Gastroesophageal sphincter (tissue), 4 donors: ENCODE data around the gene KAZN. TPM values are rescaled to one million over a fixed set of nuclear protein-coding genes. Genes with fewer than 3 reads are reported as not detected.

Experiments used
- ATAC-seq: fragments of 150-250 bp; one replicate; pipeline ENCODE4 v1.9.1; 2016; ENCODE audit warnings: mild to moderate bottlenecking, moderate library complexity
- H3K27ac ChIP-seq, 4 donors: fragments of 200-600 bp; sonication (generic) in 3 of 4; 1 replicate in 3 of 4; 2 replicates in 1 of 4; pipeline ENCODE4 v1.5.1; 2016 to 2019
- H3K27me3 ChIP-seq: fragments of 200-600 bp; sonication (generic); one replicate; pipeline ENCODE4 v1.5.1; 2019
- H3K36me3 ChIP-seq, 2 donors: fragments of 200-600 bp; sonication (generic); one replicate each; pipeline ENCODE4 v1.5.1; 2019; ENCODE audit warnings: control low read depth in 1 of 2
- H3K4me1 ChIP-seq, 3 donors: fragments of 200-600 bp; sonication (generic); 1 replicate in 2 of 3; 2 replicates in 1 of 3; pipeline ENCODE4 v1.5.1; 2016 to 2019; ENCODE audit warnings: control low read depth in 2 of 3
- H3K4me3 ChIP-seq, 2 donors: fragments of 200-600 bp; sonication (generic); one replicate each; pipeline ENCODE4 v1.5.1; 2019; ENCODE audit warnings: mild to moderate bottlenecking in 1 of 2, moderate library complexity in 1 of 2
- H3K9me3 ChIP-seq, 3 donors: fragments of 200-600 bp; sonication (generic); one replicate each; pipeline ENCODE4 v1.5.1; 2017 to 2019; ENCODE audit warnings: control low read depth in 2 of 3
- CTCF ChIP-seq, 4 experiments: fragments of 200-600 bp in 2 of 4; fragments of 450-650 bp in 2 of 4; sonication (generic) in 1 of 4; IDR thresholded peaks; one replicate each; pipeline ENCODE4 v1.5.1; 2017 to 2019; ENCODE audit warnings: antibody characterized with exemption in 4 of 4, mild to moderate bottlenecking in 2 of 4, moderate library complexity in 2 of 4
- EP300 ChIP-seq: sonication (generic); formaldehyde crosslinking; IDR thresholded peaks from one replicate; pipeline ENCODE4 v1.6.1; 2017; ENCODE audit warnings: antibody characterized with exemption, mild to moderate bottlenecking
- POLR2A ChIP-seq, 2 donors: fragments of 450-650 bp; IDR thresholded peaks; one replicate each; pipeline ENCODE4 v1.6.1; 2017; ENCODE audit warnings: antibody characterized with exemption in 2 of 2, mild to moderate bottlenecking in 2 of 2, moderate library complexity in 1 of 2
- POLR2AphosphoS5 ChIP-seq: sonication (generic); formaldehyde crosslinking; IDR thresholded peaks from one replicate; pipeline ENCODE4 v1.6.1; 2017; ENCODE audit warnings: antibody characterized with exemption
- WGBS, 2 donors: methylation state at CpG; one replicate each; pipeline ENCODE4 v1.1.5; 2018; ENCODE audit warnings: low coverage in 1 of 2; 5-methylcytosine and 5-hydroxymethylcytosine counted together
- total RNA-seq, 4 donors: library from RNA; depleted of rRNA; stranded (reverse); fragments of >200 nt; gene quantifications; one replicate each; pipeline ENCODE4 v1.1.0, GENCODE V29; 2016

The KAZN gene
- total RNA-seq, 4 donors from 2014 or later: 6.5 to 16.6 (median 11.5) TPM

- ATAC-seq: no peak
- Histone ChIP-seq H3K4me3 (no peak overlapping the region), H3K27me3 (peaks cover 12% of the 10 kb centered on the region), H3K27ac (peak overlapping the region in 1 of 4 donors; percentile 15), H3K4me1 (no peaks in the 10 kb centered on the region), H3K36me3 (no peaks in the 10 kb centered on the region), H3K9me3 (peaks cover 0 to 38% (median 0%) of the 10 kb centered on the region in 3 donors)
- WGBS, 2 donors: 15 to 43% methylated on average over 5 to 6 of the region's 6 CpGs
- TF ChIP-seq EP300: no peak
- no peak for TF ChIP-seq POLR2AphosphoS5
- TF ChIP-seq CTCF (IDR thresholded peaks at IDR 0.05): no peak
- no peak for TF ChIP-seq POLR2A (IDR thresholded peaks at IDR 0.05)
Measured at GRCh38 chr1:14843525-14843924, 245.0 kb downstream of the KAZN start.

DNA sequence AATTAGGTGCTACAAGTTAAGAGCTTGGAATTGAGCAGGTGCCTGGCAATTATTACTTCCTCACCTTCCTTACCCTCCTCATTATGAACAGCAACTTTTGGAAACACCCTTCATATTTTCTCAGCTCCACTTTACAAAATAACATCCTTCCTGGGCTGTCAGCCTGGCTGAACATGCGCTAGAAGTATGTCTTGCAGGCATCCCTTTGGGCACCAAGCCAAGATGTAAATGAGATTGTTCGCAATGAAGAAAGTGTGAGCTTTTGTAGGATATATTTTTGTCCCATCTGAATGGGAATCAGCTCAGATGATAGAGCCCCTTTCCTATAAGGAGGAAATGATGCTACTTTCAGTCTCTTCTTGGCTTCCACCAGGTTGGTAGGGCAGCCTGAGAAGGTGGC, 245.9 kb downstream of the KAZN start:
- H3K4me1 ChIP-seq: no peaks in the 10 kb centered on the region
- no peak for ATAC-seq
- H3K27me3 ChIP-seq: peaks cover 11% of the 10 kb centered on the region
- no peak overlapping the region for H3K4me3 ChIP-seq
- TF ChIP-seq EP300 (no peak), CTCF (IDR thresholded peaks at IDR 0.05) (no peak), POLR2A (IDR thresholded peaks at IDR 0.05) (no peak), POLR2AphosphoS5 (no peak)
- peaks cover 0 to 38% (median 0%) of the 10 kb centered on the region in 3 donors for H3K9me3 ChIP-seq
- no peaks in the 10 kb centered on the region for H3K36me3 ChIP-seq
- no peak overlapping the region for H3K27ac ChIP-seq
- WGBS, 2 donors: 17% methylated on average over 1 of the region's 2 CpGs; no CpG with 5 or more reads in 1 of the 2 donors

DNA sequence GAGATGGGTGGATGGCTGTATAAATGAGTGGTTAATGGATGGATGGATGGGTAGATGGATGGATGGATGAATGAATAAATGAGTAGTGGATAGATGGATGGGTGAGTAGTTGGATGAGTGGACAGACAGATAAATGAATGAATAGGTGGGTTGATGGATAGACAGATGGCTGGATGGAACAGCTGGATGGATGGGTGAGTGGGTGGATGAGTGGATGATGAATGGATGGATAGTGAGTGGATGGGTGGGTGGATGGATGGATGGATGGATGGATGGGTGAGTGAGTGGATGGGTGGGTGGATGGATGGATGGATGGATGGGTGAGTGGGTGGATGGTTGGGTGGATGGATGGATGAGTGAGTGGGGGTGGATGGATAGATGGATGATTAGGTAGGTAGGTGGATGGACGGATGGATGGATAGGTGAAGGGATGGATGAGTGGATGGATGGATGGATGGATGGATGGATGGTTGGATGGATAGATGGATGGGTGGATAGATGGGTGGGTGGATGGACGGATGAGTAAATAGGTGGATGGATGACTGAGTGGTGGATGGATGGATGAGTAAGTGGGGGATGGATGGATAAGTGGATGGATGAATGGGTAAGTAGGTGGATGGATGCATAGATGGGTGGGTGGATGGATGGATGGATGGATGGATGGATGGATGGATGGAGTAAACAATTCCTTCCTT, 246.6 kb downstream of the KAZN start:
- H3K27me3 ChIP-seq: peaks cover 11% of the 10 kb centered on the region
- no peak for ATAC-seq
- peaks cover 0 to 33% (median 0%) of the 10 kb centered on the region in 3 donors for H3K9me3 ChIP-seq
- no peaks in the 10 kb centered on the region for H3K36me3 ChIP-seq
- H3K4me1 ChIP-seq: no peaks in the 10 kb centered on the region
- H3K4me3 ChIP-seq: no peak overlapping the region
- 87% methylated on average over 2 of the region's 2 CpGs for WGBS, 2 donors
- H3K27ac ChIP-seq: no peak overlapping the region
- TF ChIP-seq EP300: no peak
- TF ChIP-seq POLR2A (IDR thresholded peaks at IDR 0.05): no peak

DNA sequence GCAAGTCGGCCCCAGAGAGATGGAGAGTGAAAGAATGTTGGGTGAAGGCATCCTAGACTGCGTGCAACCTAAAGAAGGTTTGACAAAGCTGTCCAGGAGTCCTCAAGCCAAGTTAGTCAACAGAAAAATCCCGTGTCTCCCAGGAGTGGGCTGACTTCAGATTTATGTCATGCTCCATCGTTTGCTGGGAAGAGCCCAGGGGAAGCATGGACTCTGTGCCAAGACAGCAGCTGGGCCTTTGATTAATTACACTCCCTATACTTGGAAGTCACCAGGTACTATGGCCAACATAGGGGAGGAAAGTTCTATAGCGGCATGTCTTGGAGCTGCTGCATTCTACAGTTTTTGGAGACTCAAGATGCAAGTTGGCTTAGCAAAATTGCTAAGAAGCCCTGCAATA, 247.4 kb downstream of the KAZN start:
- H3K27me3 ChIP-seq: peaks cover 11% of the 10 kb centered on the region
- TF ChIP-seq EP300 (no peak), POLR2A (IDR thresholded peaks at IDR 0.05) (no peak), POLR2AphosphoS5 (no peak), CTCF (IDR thresholded peaks at IDR 0.05) (no peak)
- 28 to 75% methylated on average over 2 to 5 of the region's 5 CpGs for WGBS, 2 donors
- H3K27ac ChIP-seq: no peak overlapping the region
- no peak for ATAC-seq
- H3K36me3 ChIP-seq: no peaks in the 10 kb centered on the region
- H3K9me3 ChIP-seq: peaks cover 0 to 25% (median 0%) of the 10 kb centered on the region in 3 donors
- H3K4me3 ChIP-seq: no peak overlapping the region
- H3K4me1 ChIP-seq: no peaks in the 10 kb centered on the region

DNA sequence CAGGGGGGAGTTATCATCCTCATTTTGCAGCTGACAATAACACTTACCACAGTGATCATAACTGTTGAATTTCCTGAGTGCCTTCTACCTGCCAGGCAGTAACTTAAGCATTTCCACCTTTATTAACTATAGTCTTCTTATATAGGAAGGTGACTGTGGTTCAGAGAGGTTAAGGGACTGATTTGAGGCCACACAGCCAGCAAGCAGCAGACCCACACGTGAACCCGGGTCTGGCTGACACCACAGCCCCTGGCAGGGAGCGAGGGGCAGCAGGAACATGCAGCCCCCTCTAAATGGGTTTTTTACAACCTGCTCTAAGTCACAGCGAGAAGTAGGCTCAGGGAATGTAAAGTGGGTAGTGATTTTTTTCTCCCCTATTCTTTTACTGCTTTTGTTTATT, 248.2 kb downstream of the KAZN start:
- Histone ChIP-seq H3K4me1 (no peaks in the 10 kb centered on the region), H3K27ac (no peak overlapping the region), H3K27me3 (peaks cover 18% of the 10 kb centered on the region), H3K36me3 (no peaks in the 10 kb centered on the region), H3K4me3 (no peak overlapping the region), H3K9me3 (peaks cover 0 to 17% (median 0%) of the 10 kb centered on the region in 3 donors)
- WGBS, 2 donors: 72 to 94% methylated on average over 2 to 4 of the region's 4 CpGs
- TF ChIP-seq CTCF (IDR thresholded peaks at IDR 0.05) (no peak), EP300 (no peak), POLR2A (IDR thresholded peaks at IDR 0.05) (no peak), POLR2AphosphoS5 (no peak)
- no peak for ATAC-seq
